Ishikawa (cell line): ENCODE measurements around the gene DLEC1.

ENCODE experiments used
- CEBPB ChIP-seq: IDR thresholded peaks from 2 replicates; pipeline ENCODE4 v1.6.1; 2012
- CREB1 ChIP-seq: IDR thresholded peaks from 2 replicates; pipeline ENCODE4 v1.6.1; 2012; ENCODE audit warnings: low read depth
- EGR1 ChIP-seq: IDR thresholded peaks from 2 replicates; pipeline ENCODE4 v1.6.1; 2012
- EP300 ChIP-seq: IDR thresholded peaks from 2 replicates; pipeline ENCODE4 v1.6.1; 2012; ENCODE audit warnings: borderline replicate concordance
- FOXM1 ChIP-seq: IDR thresholded peaks from 2 replicates; pipeline ENCODE4 v1.6.1; 2012; ENCODE audit warnings: low read depth, borderline replicate concordance
- MAX ChIP-seq: IDR thresholded peaks from 2 replicates; pipeline ENCODE4 v1.6.1; 2012
- NFIC ChIP-seq: IDR thresholded peaks from 2 replicates; pipeline ENCODE4 v1.6.1; 2012
- RAD21 ChIP-seq: IDR thresholded peaks from 2 replicates; pipeline ENCODE4 v1.6.1; 2012; ENCODE audit warnings: low read depth
- REST ChIP-seq: IDR thresholded peaks from 2 replicates; pipeline ENCODE4 v1.6.1; 2012; ENCODE audit warnings: low read depth, mild to moderate bottlenecking
- TAF1 ChIP-seq: IDR thresholded peaks from 2 replicates; pipeline ENCODE4 v1.6.1; 2012; ENCODE audit warnings: low read depth, mild to moderate bottlenecking
- TCF12 ChIP-seq: IDR thresholded peaks from 2 replicates; pipeline ENCODE4 v1.6.1; 2012; ENCODE audit warnings: low read depth
- TEAD4 ChIP-seq: IDR thresholded peaks from 2 replicates; pipeline ENCODE4 v1.6.1; 2012
- YY1 ChIP-seq: IDR thresholded peaks from 2 replicates; pipeline ENCODE4 v1.6.1; 2012; ENCODE audit warnings: low read depth
- ZBTB7A ChIP-seq: IDR thresholded peaks from 2 replicates; pipeline ENCODE4 v1.6.1; 2012; ENCODE audit warnings: low read depth
- TF ChIP-seq, protein P1 (sequence below): IDR thresholded peaks from 2 replicates; pipeline ENCODE4 v1.6.1; 2012

Gene DLEC1

DNA sequence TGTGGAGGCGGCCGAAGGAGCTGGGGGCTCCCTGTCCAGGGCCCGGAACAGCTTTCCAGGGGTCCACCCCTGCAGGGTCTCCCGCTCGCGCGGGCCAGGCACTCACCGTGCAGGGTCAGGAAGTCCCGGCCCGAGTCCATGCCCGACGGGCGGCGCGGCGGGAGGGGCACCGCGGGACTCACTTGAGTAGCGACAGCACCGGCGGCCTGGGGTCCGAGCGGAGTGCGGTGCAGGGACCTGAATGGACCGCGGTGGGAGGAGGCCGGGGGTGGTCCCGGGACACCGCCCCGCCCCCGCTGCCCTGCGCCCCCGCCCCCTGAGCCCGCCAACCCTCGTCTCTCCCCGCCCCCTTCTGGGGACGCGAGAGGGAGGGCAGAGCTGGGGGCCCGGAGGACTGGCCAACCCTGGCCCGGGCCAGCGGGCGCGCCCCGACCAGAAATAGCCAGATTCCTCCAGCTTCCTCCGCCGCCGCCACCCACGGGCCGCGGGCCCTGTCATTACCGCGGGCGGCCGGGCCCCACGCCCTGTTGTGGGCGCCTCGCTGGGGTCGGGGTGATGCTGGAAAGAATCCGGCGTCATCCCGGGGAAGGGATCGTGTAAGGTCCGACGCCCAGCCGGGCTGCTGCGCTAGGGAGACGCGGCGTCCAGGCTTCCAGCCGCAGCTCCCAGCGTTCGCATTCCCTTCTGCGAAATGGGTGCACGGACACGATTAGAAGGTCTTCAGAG lies 9.4 kb upstream of the DLEC1 start, which contains the start of gene PLCD1:
PLCD1 (minus strand) TSS at position 243 of the 726 bp plus-strand sequence; CDS start at position 140, 103 bp downstream.
- no peak for TF ChIP-seq CEBPB
- TF ChIP-seq CREB1 = no peak
- TF ChIP-seq EP300 = no peak
- TF ChIP-seq FOXM1 = no peak
- TF ChIP-seq MAX = 0 out of 2 replicates have a peak, but pooled peaks have one; percentile 10
- no peak for TF ChIP-seq RAD21
- TF ChIP-seq TAF1 = peak; percentile 57; the same call in 1 of the 2 replicates
- no peak for TF ChIP-seq TCF12
- TF ChIP-seq, protein P1, sequence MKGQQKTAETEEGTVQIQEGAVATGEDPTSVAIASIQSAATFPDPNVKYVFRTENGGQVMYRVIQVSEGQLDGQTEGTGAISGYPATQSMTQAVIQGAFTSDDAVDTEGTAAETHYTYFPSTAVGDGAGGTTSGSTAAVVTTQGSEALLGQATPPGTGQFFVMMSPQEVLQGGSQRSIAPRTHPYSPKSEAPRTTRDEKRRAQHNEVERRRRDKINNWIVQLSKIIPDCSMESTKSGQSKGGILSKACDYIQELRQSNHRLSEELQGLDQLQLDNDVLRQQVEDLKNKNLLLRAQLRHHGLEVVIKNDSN = no peak
- no peak for TF ChIP-seq NFIC
- TF ChIP-seq TEAD4 = peak; percentile 25; the same call in 1 of the 2 replicates
- TF ChIP-seq EGR1 = 0 out of 2 replicates have a peak, but pooled peaks have one; percentile 60
- TF ChIP-seq REST = no peak
- TF ChIP-seq ZBTB7A = no peak; the same call in 1 of the 2 replicates
- 0 out of 2 replicates have a peak, but pooled peaks have one; percentile 21 for TF ChIP-seq YY1

DNA sequence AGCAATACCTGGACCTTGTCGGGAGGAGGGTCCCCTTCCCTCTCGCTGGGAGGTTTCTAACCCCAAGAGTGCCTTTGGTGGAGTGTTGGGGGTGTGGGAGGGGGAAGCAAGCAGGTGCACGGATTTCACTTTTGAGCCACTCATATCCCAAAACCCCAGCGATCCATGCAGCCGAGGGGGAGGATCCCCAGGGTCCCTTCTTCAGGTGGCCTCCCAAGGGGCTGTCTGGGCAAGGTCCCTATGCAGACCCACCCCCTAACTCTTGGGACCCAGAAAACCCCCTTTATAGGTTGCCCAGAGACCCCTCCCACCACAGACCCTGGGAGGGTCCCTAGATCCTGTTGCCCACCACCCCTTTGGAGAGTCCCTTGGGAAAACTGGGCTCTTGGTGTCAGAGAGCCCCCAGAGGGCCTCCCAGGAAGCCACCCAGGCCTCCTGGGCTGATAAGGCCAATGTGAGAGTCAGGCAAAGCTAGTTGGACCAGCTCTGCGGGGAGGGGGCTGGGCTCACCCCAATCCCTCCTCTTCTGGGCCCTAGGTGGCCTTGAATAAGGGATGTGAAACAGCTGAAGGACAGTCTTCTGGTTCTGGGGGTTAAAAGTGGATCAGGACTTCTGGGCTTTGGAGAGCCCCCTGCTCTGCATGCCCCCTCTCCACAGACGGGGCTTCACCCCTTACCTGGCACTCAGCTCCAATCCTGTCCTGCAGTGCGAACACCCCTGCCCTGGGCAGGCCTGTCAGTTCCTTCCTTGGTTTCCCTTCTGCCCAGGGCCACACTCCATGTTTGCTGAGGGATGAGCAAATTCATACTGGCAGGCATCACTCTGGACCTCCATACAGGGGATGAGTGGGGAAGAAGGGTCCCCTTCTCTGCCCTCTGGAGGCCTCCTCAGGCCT lies 8.6 kb upstream of the DLEC1 start:
- peak; percentile 6; the same call in 1 of the 2 replicates for TF ChIP-seq ZBTB7A
- no peak for TF ChIP-seq FOXM1
- TF ChIP-seq TAF1 = no peak
- TF ChIP-seq YY1 = no peak
- TF ChIP-seq CEBPB = no peak
- no peak for TF ChIP-seq EP300

DNA sequence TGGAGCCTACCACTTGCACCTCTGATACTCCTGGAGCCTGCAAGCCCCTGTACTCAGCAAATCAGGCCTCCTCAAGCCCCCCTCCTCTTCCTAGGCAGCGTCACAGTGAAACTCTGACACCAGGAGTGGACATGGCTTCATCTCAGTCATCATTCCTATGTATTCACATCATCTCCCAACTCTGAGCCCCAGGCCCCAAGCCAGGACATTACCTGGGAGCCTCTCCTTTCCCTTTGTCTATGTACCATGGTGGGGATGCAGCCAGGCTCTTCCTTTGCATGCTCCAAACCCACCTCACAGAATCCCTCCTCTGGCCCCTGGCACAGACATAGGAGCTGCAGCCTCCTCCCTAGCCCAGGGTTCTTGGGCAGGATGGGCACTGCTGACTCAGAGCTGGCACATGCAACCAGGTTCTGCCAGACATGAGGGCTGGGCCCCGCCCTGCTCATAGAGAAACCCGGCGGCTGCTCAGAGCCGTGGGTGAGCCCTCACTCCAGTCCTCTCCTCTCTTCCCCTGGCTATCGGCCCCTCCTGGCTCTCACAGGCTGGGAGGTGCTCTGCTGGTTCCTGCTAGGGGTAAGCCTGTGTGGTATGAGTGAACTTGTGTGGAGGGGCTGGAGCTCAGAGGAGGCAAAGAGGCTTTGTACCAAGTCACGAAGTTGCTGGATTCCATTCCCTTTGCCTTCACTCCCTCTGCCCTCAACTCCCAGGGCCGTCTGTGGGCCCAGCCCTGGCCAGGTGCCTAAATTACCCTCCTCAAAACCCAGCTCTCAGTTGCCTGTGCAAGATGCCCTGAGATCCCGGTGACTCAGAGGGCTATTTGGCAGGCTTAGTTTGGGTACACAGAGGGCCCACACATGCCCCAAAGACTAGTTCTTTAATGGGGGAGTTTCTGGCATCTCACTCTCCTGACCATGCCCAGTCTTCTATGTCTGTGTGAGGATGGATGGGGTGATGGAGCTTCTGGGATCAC lies 7.7 kb upstream of the DLEC1 start:
- no peak for TF ChIP-seq FOXM1
- peak; percentile 44; the same call in 1 of the 2 replicates for TF ChIP-seq MAX
- peak; percentile 49; the same call in 1 of the 2 replicates for TF ChIP-seq NFIC

DNA sequence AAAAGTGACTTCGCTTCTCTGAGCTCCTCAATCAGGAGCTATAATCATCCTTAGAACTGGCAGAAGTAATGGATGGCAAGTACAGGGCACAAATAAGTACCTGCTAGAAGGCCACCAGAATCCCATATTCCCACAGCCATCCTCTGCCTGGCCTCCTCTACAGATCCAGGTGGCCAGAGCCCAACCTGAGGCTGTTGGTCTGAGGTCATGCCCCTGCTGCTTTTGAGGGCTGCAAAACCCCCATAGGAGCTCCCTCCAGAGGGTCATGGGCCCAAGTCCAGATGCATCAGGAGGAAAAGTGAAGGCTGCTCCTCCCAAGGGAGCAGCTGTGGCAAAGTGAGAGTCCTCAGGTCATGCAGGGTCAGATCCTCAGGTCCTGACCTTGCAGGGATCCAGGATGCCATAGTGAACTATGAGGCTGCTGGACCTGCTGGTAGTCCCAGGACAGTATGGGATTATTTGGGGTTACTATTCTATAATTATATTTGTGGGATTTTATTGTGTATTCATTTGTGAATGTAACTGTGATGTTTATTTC lies 6.6 kb upstream of the DLEC1 start:
- no peak for TF ChIP-seq TCF12
- TF ChIP-seq TAF1 = no peak
- no peak for TF ChIP-seq ZBTB7A
- no peak for TF ChIP-seq YY1
- TF ChIP-seq CEBPB = no peak
- TF ChIP-seq MAX = no peak
- TF ChIP-seq EGR1 = no peak
- TF ChIP-seq FOXM1 = no peak
- no peak for TF ChIP-seq CREB1
- no peak for TF ChIP-seq RAD21
- no peak for TF ChIP-seq TEAD4
- no peak for TF ChIP-seq REST
- TF ChIP-seq, protein P1 = no peak
